GM13976 (cell line): ENCODE measurements around the gene DUSP22.
A peak's percentile ranks its signal among the peaks of the same experiment; 100 is the strongest.

Experiments used
- DNase-seq: peaks from one replicate; pipeline ENCODE4 v3.0.0; 2012; ENCODE audit warnings: low spot score
- CTCF ChIP-seq: IDR thresholded peaks from 2 replicates; pipeline ENCODE4 v1.5.1; 2012; ENCODE audit warnings: borderline replicate concordance, mild to moderate bottlenecking; ENCODE audit not compliant: insufficient read depth; ENCODE audit errors: extremely low read depth, missing control alignments, control extremely low read depth
- in situ Hi-C: fragments of 300-500 bp; cut with MboI; formaldehyde crosslinking; loops from one replicate; pipeline ENCODE4 v1.12.0; 2022; ENCODE audit warnings: low sequenced_read_pairs, mixed read lengths, inconsistent platforms; ENCODE audit not compliant: unreplicated experiment

Gene DUSP22

DNA sequence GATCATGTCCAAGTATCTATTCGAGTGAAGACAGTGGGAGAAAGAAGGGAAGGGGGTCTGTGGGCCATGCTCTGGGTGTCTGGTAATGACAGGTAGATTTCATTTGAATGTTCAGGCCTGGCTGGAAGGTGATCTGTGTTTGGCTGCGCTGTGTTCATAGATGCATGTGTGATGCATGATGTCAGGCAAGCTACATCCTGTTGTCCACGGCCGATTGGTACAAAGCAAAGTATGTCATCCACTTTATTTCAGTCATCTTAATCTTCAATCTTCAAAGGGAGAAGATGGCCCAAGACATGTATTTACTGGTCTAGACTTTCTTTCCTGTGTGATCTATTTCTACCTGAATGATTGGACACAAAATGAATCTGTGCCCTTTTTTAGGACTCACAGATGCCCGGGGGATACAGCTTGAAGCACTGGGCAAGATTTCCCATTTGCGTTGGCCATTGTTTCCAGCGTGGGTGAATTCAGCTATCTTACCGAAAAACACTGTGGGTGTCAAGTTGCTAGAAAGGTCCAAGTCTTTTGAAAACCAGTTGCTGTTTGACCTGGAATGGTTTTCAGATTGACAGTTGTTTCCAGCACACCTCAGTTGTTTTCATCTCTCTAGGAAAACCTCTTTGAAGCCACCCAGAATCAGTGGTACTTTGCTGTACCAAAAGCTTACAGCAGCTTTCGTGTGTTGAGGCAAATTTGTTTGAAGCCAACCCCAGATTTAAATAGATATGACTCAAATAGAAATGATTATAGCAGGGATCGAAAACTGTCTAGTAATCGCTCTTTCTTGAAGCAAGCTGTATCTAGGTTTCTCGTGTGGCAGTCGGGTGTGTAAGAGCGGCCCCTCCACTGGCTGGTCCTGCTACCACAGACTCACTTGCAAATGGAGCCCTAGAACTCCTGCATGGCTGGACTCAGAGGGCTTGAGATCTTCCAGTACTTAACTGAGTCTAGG, 27.2 kb downstream of the DUSP22 start:
- DNase-seq, result peak; percentile 81
- in situ Hi-C loops, result no loop called here
- no peak for TF ChIP-seq CTCF

DNA sequence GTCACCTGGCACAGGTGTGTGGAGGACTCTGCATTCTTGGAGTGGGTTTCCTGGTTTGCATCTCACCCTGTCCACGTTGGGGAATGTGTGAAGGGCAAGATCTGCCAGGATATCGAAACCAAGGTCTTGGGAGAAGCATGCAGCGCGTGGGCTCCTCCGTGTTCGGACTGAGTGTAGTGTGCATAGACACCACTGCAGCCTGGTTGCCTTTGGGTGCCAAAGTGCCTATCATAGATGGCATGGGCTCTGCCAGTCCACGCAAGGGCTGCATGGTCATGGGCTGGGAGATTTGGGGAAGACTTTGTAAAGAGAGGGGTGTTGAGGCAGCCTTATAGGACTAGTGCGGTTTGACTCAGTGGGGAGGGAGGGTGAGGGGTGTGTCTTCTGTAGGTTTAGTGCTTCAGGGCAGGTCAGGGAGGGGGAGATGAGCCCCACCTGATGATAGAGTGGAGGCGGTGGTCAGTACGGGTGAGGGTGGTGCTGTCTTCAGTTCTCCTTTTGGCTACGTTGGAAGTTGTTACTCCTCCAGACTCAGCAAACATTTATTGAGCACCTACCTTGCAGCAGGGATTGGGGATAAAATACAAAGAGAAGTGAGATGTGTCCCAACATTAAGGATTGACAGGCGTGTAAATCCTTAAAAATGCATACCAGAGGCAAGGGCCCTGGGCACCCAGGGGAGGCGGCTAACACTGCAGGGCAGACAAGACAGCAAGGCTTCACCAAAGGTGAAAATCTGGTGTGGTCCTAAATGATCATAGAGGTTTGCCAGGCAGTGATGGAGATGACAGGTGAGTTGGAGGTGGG, 28.3 kb downstream of the DUSP22 start:
- in situ Hi-C loops, result no loop called here
- DNase-seq, result no peak
- TF ChIP-seq CTCF, result no peak

DNA sequence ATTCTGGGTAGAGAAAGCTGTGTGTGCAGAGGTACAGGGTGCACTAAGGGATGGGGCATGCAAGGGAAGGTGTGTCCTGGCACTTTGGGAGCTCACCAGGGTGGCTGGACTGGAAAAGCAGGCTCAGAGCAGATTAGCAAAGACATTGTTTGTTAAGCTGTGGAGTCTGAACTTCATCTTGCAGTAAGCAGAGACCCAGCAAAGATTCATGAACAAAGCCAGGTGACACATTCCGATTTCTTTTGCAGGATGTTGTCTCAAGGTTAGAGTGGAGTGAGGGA, 28.8 kb downstream of the DUSP22 start:
- no peak for DNase-seq
- in situ Hi-C loops, result no loop called here
- TF ChIP-seq CTCF, result no peak

GRCh38 chr6:321536-322258, 29.4 kb downstream of the DUSP22 start:
- in situ Hi-C loops, result no loop called here
- no peak for DNase-seq
- TF ChIP-seq CTCF, result no peak

DNA sequence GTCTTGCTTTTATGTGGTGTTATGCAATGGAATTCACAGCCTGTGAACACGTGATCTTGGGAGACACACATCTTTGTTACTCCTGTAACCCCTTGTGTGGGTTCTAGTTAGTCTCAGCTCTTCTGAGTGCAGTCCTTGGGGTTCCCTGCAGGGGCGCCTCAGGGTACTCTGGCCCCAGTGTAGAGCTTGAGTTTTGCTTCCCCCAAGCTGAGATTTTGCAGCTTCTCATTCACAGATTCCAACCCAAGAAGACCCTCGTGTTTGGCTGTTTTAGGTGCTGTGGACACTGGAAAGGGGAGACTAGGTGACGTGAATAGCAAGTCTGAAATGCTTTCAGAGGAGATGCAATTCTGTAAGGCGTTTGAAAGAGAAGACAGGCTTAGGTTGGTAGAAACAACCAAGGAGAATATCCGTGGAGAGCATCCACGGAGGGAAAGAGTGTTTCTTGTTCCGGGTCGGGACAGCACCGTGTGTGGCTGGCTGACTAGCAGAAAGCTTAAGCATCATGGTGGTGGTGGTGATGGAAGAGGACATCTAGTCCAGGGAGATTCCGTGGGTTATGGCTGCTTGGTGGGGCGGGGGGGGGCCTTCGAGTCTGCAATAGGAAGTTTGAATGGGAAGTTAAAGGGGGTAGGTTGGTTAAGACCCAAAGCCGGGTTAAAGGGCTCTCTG, 30.1 kb downstream of the DUSP22 start:
- DNase-seq, result no peak
- TF ChIP-seq CTCF, result no peak
- in situ Hi-C loops, result no loop called here
